Panc1 (cell line): ENCODE measurements around the gene SHROOM2. TPM values are rescaled to one million over a fixed set of nuclear protein-coding genes. Genes with fewer than 3 reads are reported as not detected.

Experiments used
- ATAC-seq: fragments of 200-7000 bp; cut with Tn5 transposase; 2 replicates; pipeline ENCODE4 v1.9.1; 2020; ENCODE audit warnings: mild to moderate bottlenecking, moderate library complexity
- BruUV-seq: library from RNA; stranded (reverse); fragments of 400-500 nt; replicated peaks from 2 replicates; lab custom pipeline; 2021; lab: Mats Ljungman, UMichigan
- CTCF ChIA-PET: fragments of 300-600 bp; sonication (Branson Sonifier 250); formaldehyde crosslinking; loops from one replicate; lab custom pipeline; 2022; ENCODE audit warnings: antibody characterized with exemption; lab: Charles Lee
- POLR2A ChIA-PET: fragments of 300-600 bp; sonication (Branson Sonifier 250); formaldehyde crosslinking; loops from one replicate; lab custom pipeline; 2022; ENCODE audit warnings: antibody characterized with exemption; lab: Charles Lee
- DNase-seq: peaks from one replicate; pipeline ENCODE4 v3.0.0-alpha.2; 2010; ENCODE audit warnings: low read depth, low spot score
- H3K27ac ChIP-seq: 2 replicates; pipeline ENCODE4 v1.5.1; 2011; ENCODE audit warnings: mild to moderate bottlenecking, low read length, inconsistent platforms
- H3K27me3 ChIP-seq: fragments of 200-500 bp; sonication (Bioruptor generic); 2 replicates; pipeline ENCODE4 v1.6.0; 2014; ENCODE audit warnings: low read length, inconsistent platforms; ENCODE audit not compliant: control insufficient read depth, insufficient read depth
- H3K36me3 ChIP-seq: fragments of 200-500 bp; sonication (Bioruptor generic); 2 replicates; pipeline ENCODE4 v1.5.1; 2014; ENCODE audit warnings: inconsistent platforms, mild to moderate bottlenecking, low read length, moderate library complexity; ENCODE audit not compliant: control insufficient read depth, insufficient read depth
- H3K4me1 ChIP-seq: 2 replicates; pipeline ENCODE4 v1.5.1; 2011; ENCODE audit warnings: inconsistent platforms, mild to moderate bottlenecking, low read length, moderate library complexity; ENCODE audit not compliant: control insufficient read depth, insufficient read depth
- H3K4me3 ChIP-seq, 2 experiments: 2 replicates each; pipeline ENCODE4 v1.5.1; 2011 to 2012; ENCODE audit warnings: low read depth in 2 of 2, low read length in 2 of 2, mild to moderate bottlenecking in 2 of 2, inconsistent platforms in 1 of 2, moderate library complexity in 1 of 2
- H3K9me3 ChIP-seq: fragments of 200-500 bp; sonication (Bioruptor generic); 2 replicates; pipeline ENCODE4 v1.5.1; 2014; ENCODE audit warnings: low read depth, mild to moderate bottlenecking, inconsistent platforms, low read length, moderate library complexity; ENCODE audit not compliant: control insufficient read depth, insufficient read depth
- CTCF ChIP-seq: fragments of 450-650 bp; IDR thresholded peaks from 2 replicates; pipeline ENCODE4 v1.5.1; 2017; ENCODE audit warnings: mild to moderate bottlenecking
- POLR2AphosphoS5 ChIP-seq: IDR thresholded peaks from 2 replicates; pipeline ENCODE4 v1.6.1; 2012; ENCODE audit warnings: mild to moderate bottlenecking, low read depth, low read length, moderate library complexity
- REST ChIP-seq, 2 experiments: IDR thresholded peaks; 2 replicates each; pipeline ENCODE4 v1.6.1; 2011 to 2012; ENCODE audit warnings: low read depth in 2 of 2, control low read depth in 1 of 2, low read length in 1 of 2, mild to moderate bottlenecking in 1 of 2, moderate library complexity in 1 of 2; ENCODE audit not compliant: insufficient read depth in 1 of 2
- SIN3A ChIP-seq: IDR thresholded peaks from 2 replicates; pipeline ENCODE4 v1.6.1; 2012; ENCODE audit warnings: low read depth, mild to moderate bottlenecking, low read length, moderate library complexity, borderline replicate concordance; ENCODE audit not compliant: insufficient read depth
- TCF7L2 ChIP-seq: IDR thresholded peaks from 2 replicates; pipeline ENCODE4 v1.6.1; 2011; ENCODE audit warnings: mild to moderate bottlenecking, low read depth, low read length, inconsistent platforms
- in situ Hi-C: cut with HindIII; loops from 2 replicates; pipeline ENCODE4 v1.10.0; 2016; ENCODE audit warnings: low sequenced_read_pairs, low pct_unique_long_range_greater_than_20kb
- intact Hi-C: fragments of 100-400 bp; cut with micrococcal nuclease; formaldehyde crosslinking; loops from one replicate; pipeline ENCODE4 v1.10.0; 2022; ENCODE audit not compliant: unreplicated experiment
- total RNA-seq: library from RNA; stranded (reverse); gene quantifications from one replicate; pipeline ENCODE4 v1.2.1, GENCODE V29; 2021; ENCODE audit not compliant: unreplicated experiment

Gene SHROOM2
- total RNA-seq, 1 experiment from 2014 or later: 0.72 TPM

GRCh38 chrX:9907645-9908387 is 121.6 kb downstream of the SHROOM2 start:
- Histone ChIP-seq H3K27ac (no peak overlapping the region), H3K4me3 (no peak overlapping the region), H3K27me3 (no peaks in the 10 kb centered on the region), H3K9me3 (no peaks in the 10 kb centered on the region), H3K36me3 (no peaks in the 10 kb centered on the region), H3K4me1 (no peaks in the 10 kb centered on the region)
- DNase-seq (no peak), ATAC-seq (no peak)
- intact Hi-C loops: no loop called here
- BruUV-seq: no TSS peak
- no peak for TF ChIP-seq POLR2AphosphoS5
- TF ChIP-seq TCF7L2: no peak
- no peak for TF ChIP-seq REST (IDR thresholded peaks at IDR 0.05; ENCODE audit: insufficient read depth in 1 of 2, low read depth in 2 of 2, low read length in 1 of 2)
- POLR2A ChIA-PET: no interaction called here
- in situ Hi-C loops: no loop called here
- CTCF ChIA-PET: no interaction called here

GRCh38 chrX:9909254-9909653 is 123.0 kb downstream of the SHROOM2 start:
- H3K27me3 ChIP-seq: no peaks in the 10 kb centered on the region
- TF ChIP-seq POLR2AphosphoS5 (no peak), TCF7L2 (no peak), REST (IDR thresholded peaks at IDR 0.05; ENCODE audit: insufficient read depth in 1 of 2, low read depth in 2 of 2, low read length in 1 of 2) (no peak), SIN3A (no peak), CTCF (no peak)
- CTCF ChIA-PET: no interaction called here
- no peaks in the 10 kb centered on the region for H3K36me3 ChIP-seq
- no peaks in the 10 kb centered on the region for H3K9me3 ChIP-seq
- no peaks in the 10 kb centered on the region for H3K4me1 ChIP-seq
- no peak for ATAC-seq
- DNase-seq: no peak
- in situ Hi-C loops (no loop called here), intact Hi-C loops (no loop called here)
- POLR2A ChIA-PET: no interaction called here
- no peak overlapping the region for H3K27ac ChIP-seq
- H3K4me3 ChIP-seq: no peak overlapping the region
- no TSS peak for BruUV-seq
